Fibroblast of skin of abdomen (primary cell): ENCODE measurements around the gene METTL16.
"Not testable (repeated sequence)": the region's sequence is repeated elsewhere in the genome, so short reads cannot be mapped to it uniquely, and the experiment has no call there.

Experiments used
- DNase-seq: peaks from one replicate; pipeline ENCODE4 v3.0.0-alpha.2; 2013

METTL16 gene

GRCh38 chr17:2502871-2503580, 8.7 kb downstream of the METTL16 start:
- DNase-seq: no peak

DNA sequence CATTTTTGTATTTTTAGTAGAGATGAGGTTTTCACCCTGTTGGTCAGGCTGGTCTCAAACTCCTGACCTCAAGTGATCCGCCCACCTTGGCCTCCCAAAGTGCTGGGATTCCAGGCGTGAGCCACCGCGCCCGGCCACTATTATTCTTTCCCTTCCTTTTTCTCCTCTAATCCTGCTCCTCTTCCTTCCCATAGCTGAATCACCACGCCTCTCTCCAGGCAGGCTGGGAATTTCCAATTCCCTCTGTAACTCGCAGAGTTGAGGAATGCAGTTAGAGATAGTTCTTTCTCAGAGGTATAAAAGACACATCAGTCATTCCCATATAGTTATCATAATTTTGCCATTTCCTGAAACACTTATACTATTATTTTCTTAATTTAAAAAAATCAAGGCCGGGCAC, 11.2 kb downstream of the METTL16 start:
- no peak for DNase-seq

DNA sequence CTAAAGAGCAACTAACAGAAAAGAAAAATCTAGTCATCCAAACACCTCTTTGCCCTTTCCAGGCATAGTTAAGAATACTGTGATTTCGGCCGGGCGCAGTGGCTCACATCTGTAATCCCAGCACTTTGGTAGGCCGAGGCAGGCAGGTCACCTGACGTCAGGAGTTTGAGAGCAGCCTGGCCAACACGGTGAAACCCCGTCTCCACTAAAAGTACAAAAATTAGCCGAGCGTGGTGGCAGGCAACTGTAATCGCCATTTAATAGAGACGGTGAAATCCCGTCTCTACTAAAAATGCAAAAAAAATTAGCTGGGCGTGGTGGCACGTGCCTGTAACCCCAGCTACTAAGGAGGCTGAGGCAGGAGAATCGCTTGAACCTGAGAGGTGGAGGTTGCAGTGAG, 22.4 kb downstream of the METTL16 start:
- DNase-seq: not testable (repeated sequence)

DNA sequence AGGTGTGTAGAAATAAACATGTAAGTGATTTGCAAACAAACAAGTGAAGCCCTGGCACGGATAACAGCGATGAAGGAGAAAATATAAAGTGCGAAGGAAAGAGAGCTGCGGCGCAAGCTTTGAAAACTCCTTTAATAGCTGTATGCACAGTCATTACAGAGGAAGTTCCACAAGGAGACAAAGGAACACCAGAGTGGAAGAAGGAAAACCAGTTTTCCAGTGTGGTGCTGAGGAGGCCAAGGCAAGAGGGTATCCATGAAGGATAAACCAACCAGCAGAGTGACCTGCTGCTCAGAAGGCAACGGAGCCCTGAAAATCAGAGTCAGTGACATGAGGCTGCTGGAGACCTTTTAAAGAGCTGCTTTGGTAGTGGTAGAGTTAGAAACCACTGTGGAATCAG, 24.4 kb downstream of the METTL16 start:
- DNase-seq: no peak

GRCh38 chr17:2486709-2487108, 25.0 kb downstream of the METTL16 start:
- DNase-seq: not testable (repeated sequence)

DNA sequence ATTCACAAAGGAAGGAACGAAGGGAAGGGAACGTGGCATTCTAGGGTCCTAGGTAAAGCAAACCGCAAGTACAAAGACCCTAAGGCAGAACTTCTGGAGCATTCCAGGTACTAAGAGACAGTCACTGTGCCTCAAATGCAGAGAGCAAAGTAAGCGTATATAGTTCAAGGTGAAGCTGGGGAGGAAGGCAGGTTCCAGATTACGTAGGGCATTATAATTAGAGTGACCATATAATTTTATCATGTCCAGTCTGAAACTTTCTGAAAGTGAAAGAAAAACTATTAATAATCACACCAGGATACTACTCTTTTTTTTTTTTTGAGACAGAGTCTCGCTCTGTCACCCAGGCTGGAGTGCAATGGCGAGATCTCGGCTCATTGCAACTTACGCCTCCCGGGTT, 25.7 kb downstream of the METTL16 start:
- no peak for DNase-seq

DNA sequence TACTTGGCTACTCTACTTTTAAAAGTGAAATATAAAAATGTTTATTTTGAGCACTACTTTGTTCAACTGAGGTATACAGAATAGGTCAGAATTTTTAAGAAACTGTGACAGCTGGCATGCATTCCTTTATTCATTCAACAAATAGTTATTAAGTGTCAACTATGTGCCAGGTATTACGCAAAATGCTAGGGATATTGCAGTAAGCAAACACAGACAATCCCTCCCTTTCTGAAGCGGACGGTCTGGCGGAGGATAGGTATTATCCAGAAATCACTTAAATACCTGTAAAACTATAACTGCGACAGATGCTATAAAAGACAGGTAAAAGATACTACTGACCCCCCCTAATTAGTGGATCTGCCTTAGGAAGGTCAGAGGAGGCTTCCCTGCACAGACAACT, 26.1 kb downstream of the METTL16 start:
- peak; percentile 37 for DNase-seq

DNA sequence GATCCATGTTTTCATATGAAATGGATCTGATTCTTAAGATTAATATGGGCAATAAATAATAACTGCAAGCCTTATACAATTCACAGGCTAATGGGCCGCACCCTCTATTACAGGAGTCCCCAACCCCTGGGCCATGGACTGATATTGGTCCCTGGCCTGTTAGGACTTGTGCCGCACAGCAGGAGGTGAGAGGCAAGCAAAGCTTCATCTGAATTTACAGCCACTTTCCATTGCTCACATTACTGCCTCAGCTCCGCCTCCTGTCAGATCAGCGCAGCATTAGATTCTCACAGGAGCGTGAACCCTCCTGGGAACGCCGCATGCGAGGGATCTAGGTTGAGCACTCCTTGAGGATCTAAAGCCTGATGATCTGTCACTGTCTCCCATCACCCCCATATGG, 26.8 kb downstream of the METTL16 start:
- no peak for DNase-seq

DNA sequence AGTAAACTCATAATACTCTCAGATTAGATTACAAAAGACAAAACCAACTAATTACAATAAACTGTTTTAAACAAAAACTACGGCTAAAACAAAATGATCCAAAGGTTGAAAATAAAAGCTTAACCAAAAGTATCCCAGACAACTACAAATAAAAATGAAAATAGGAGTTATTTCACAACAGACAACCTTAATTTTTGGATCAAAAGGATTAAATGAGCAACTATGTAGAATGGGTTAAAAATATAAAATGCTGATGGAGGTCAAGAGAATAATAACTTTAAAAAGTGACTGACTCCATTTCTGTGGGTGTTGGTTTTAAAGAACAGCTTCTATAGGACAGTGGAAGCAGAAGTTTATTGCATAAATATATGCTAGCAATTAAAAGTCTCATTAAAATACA, 28.6 kb downstream of the METTL16 start:
- no peak for DNase-seq

GRCh38 chr17:2482218-2482617, 29.5 kb downstream of the METTL16 start:
- DNase-seq: no peak

DNA sequence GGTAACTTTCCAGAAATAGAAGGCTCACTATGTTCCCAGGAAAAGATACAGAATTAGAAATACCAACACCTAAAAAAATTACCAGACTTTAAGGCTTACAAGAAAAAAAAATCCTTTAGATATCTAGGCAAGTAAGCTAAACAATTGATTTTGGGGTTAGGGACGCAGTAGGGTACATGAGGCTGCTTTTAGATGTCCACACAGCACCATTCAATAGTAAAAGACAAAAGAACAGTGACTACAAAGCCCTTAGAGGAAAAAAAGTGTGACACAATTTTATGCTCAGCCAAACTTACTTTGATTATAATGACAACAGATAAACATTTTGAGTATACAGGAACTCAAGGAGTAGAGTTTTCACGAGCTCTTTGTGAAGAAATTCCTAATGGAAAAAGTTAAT, 29.9 kb downstream of the METTL16 start:
- no peak for DNase-seq

GRCh38 chr17:2478458-2478857, 33.2 kb downstream of the METTL16 start:
- no peak for DNase-seq

DNA sequence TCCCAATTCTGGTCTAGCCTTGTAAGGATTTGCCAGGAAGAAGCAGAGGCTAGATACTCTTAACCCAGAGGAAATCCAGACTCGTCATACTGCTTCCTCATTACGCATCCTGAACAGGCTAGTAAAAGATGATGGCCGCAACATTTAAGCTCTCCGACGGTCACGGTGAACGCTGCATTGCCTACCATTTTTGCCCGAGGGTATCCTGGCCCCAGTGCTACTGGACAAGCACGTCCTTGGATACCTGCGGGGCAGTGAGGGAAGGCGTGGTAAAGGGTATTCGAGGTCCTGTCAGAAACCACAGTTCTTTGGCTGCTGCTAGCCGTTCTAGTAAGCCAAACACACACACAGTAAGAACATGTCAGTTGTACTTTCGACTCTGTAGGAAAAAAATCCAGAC, 36.6 kb downstream of the METTL16 start:
- DNase-seq: no peak

DNA sequence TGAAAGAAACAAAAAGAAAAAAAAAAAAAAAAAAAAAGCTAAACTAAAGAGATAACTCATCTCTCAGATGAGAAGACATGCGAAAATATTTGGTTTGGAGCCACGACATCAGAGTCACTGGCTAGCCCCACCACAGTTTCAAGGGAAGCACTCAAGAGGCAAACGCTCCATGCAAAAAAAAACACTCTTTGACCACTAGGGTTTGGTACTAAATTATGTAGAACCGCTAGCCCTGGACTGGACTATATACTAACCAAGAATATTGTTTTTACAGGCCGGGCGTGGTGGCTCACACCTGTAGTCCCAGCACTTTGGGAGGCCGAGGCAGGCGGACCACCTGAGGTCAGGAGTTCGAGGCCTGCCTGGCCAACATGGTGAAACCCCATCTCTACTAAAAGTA, 37.3 kb downstream of the METTL16 start:
- no peak for DNase-seq

GRCh38 chr17:2468270-2468669, 43.4 kb downstream of the METTL16 start:
- DNase-seq: peak; percentile 74

DNA sequence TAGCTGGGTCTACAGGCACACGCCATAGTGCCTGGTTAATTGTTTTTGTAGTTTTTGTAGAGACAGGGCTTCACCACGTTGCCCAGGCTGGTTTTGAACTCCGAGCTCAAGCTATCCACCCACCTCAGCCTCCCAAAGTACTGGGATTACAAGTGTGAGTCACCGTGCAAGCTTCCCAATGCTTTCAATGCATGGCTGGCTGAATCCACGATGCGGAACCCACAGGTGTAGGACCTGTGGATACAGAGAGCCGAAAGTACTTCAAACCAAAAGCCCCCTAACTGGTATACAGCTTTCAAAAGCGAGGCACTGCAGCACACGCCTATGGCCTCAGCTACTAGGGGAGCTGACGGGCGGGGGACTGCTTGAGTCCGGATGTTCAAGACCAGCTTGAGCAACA, 44.8 kb downstream of the METTL16 start:
- no peak for DNase-seq

DNA sequence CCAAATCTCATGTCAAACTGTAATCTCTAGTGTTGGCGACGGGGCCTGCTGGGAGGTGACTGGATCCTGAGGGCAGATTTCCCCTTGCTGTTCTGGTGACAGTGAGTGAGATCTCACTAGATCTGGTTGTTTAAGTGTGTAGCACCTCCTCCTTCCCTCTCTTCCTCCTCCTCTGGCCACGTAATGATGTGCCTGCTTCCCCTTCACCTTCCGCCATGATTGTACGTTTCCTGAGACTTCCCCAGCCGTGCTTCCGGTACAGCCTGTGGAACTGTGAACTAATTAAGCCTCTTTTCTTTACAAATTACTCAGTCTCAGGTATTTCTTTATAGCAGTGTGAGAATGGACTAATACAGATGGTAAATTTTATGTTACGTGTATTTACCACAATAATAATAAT, 49.2 kb downstream of the METTL16 start:
- DNase-seq: no peak

GRCh38 chr17:2459917-2460271, 51.8 kb downstream of the METTL16 start:
- DNase-seq: no peak

DNA sequence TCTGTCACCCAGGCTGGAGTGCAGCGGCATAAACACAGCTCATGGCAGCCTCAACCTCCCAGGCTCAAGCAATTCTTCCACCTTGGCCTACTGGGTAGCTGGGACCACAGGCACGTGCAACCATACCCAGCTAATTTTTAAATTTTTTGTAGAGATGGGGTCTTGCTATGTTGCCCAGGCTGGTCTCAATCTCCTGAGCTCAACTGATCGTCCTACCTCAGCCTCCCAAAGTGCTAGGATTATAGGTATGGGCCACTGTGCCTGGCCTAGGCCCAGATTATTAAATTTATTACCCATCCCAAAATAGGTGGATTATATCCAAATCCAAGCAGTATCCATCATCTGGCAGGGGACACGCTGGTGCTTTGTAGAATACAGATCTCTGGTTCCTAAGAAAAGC, 53.8 kb downstream of the METTL16 start:
- DNase-seq: no peak

- DNase-seq: no peak
Measured at GRCh38 chr17:2456475-2456874, 55.2 kb downstream of the METTL16 start.

GRCh38 chr17:2455956-2456355, 55.7 kb downstream of the METTL16 start:
- no peak for DNase-seq

GRCh38 chr17:2453866-2454265, 57.8 kb downstream of the METTL16 start:
- no peak for DNase-seq

DNA sequence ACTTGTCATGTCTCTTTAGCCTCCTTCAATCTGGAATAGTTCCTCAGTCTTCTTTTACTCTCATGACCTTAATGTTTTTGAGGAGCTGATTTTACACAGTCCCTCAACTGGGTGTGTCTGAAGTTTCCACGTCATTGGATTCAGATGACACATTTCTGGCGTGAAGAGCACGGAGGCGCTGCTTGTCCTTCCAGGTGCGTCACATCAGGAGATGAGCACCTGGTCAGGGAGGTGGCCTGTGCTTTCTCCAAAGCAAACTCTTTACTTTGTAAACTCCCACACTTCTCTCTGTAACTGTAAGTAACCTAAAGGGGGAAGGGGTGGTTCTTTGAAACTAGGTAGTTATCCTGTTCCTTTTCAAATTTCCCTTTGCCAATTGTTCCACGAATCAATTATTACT, 58.4 kb downstream of the METTL16 start:
- DNase-seq: no peak

DNA sequence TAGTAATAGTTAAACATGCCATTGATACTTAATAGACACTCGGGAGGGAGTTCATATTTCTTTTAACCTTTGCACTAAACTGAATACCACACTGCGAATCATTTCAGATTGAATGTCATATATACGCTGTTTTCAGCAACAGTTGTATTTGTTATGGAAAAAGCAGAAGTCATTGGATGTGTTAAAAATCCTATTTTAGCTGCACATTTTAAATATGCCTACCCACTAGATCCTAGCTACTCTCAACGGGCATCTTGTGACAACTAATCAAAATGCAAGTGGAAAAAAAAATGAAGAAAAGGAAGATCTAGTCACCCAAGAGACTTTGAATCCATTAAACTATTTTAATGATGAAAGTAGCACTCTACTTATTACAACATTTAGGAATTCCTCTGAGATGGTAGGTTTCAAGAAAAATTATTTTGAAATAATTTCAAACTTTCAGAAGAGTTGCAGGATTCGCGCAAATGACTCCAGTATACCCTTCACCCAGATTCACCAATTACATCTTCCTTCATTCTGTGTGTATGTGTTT, 59.4 kb downstream of the METTL16 start:
- DNase-seq: no peak

DNA sequence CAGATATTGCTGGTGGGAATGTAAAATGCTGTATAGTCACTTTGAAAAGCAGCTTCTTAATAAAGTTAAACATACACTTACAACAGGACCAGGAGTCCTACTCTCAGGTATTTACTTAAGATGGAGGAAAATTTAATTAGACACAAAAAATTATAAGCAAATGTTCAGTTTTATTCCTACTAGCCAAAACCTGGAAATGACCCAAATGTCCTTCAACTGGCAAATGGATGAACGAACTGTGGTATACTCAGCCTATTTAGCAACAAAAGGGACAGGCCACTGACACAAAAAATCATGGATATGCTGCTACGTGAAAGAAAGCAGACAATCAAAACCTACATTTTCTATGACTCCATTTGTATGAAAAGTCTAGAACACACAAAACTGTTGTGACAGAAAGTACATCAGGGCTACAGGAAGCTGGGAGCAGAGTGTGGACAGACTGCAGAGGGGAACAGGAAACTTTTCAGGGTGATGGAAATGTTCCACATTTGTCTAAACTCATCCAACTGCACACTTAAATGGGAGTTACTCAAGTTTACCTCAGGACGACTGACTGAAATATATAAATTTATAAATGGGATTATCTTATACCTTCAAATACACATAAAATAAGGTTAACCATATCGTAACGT, 61.6 kb downstream of the METTL16 start:
- DNase-seq: no peak
